ENCODE measurements around the gene PIEZO2.
"Not testable (repeated sequence)": the region's sequence is repeated elsewhere in the genome, so short reads cannot be mapped to it uniquely, and the experiment has no call there.

The PIEZO2 gene

DNA sequence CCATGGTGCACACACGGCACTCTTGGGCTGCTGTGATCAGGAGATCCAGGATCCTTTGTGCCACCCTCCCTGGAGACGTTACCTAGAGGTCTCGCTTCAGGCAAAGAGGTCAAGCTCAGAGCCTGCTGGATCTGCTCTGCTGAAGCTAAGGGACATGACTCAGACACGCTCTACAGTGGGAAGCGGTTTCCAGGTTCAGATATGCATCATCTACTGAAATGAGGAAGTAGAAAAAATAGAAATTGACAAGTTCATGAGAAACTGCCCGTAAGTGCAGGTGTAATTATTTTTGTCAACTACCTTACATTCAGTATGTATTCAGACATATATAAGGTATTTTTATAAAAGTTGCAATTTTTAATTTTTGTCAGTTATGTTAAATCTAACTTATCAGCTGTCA is 520.3 kb downstream of the PIEZO2 start:
- peak overlapping the region; percentile 27 for H3K4me3 Mint-ChIP-seq
- ATAC-seq (ENCODE audit: low read depth): peak; percentile 96
- DNase-seq (ENCODE audit: low spot score in 2 of 2): not testable (repeated sequence)

DNA sequence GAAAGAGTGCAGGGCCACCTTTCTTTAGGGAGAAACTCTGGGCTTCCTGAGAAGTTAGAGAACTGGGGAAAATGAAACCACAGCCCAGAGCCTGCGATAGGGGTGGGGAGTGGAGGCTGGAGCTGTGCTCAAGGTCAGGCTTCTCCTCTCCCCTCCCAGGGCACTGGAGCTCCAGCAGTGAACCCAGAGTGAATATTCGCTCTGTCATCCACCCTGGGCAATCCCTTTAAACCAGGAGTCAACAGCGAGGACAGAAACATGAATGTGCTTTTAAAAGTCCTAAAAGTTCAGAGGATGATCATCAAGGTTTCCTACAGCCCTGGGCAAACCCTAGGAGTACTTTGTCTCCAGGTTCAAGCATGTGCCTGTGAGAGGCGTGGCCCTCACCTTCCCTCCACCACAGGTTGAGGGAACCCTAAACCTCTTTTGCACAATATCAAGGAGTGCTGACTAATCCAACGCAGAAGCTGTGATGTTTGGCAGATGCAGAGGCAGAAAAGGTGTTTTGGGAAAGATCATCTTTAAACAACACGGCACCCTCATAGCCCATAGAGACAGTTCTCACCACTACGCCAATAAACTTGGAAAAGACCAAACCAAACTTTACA is 522.7 kb downstream of the PIEZO2 start:
- not testable (repeated sequence) for DNase-seq (ENCODE audit: low spot score in 2 of 2); ATAC-seq (ENCODE audit: low read depth); H3K36me3 Mint-ChIP-seq; H3K27ac Mint-ChIP-seq; H3K4me1 Mint-ChIP-seq; H3K27me3 Mint-ChIP-seq; H3K4me3 Mint-ChIP-seq; H3K9me3 Mint-ChIP-seq

More for the DNA sequence above, 520.3 kb downstream of the PIEZO2 start:
- H3K27me3 Mint-ChIP-seq, H3K4me1 Mint-ChIP-seq, H3K36me3 Mint-ChIP-seq, H3K9me3 Mint-ChIP-seq, H3K27ac Mint-ChIP-seq: not testable (repeated sequence)

DNA sequence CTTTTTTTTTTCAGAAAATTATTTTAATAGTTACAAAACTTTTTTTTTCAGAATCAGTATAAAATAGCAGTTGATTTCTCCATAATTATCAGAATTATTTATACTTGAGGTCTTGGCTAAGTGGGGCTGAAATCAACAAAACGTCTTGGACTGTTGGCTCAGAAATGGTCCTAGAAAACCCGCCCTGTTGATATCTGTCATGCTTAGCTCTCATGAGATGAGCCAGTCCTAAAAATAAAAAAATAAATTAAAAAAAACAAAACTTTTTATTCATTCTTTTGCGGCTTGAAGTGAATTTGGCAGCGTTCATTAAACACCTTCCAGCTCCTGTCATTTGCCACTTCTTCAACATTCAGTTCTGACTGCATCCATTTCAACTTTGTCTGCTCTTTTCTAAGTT is 525.8 kb downstream of the PIEZO2 start:
- not testable (repeated sequence) for ATAC-seq (ENCODE audit: low read depth); H3K27ac Mint-ChIP-seq; H3K9me3 Mint-ChIP-seq; DNase-seq (ENCODE audit: low spot score in 2 of 2); H3K4me3 Mint-ChIP-seq; H3K27me3 Mint-ChIP-seq; H3K36me3 Mint-ChIP-seq; H3K4me1 Mint-ChIP-seq

DNA sequence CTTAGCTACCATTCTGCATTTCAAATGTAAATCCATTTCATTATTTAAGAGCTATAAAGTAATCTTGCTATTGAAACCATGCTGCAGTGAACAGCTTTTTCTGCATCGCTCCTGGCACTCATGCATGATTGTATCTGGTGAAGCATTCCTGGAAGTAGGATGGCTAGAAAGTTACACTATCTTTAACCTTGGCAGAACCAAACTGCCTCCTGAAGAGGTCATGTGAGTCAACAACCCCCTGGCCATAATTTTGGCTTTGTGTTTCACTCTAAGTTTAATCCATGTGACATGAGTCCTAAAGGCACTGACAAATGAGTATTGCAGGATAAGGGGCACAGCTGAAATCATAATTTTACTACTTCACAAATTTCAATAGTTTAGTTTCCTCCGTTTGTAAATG is 526.4 kb downstream of the PIEZO2 start:
- not testable (repeated sequence) for DNase-seq (ENCODE audit: low spot score in 2 of 2); H3K9me3 Mint-ChIP-seq; ATAC-seq (ENCODE audit: low read depth); H3K27me3 Mint-ChIP-seq; H3K4me3 Mint-ChIP-seq; H3K27ac Mint-ChIP-seq; H3K36me3 Mint-ChIP-seq; H3K4me1 Mint-ChIP-seq

DNA sequence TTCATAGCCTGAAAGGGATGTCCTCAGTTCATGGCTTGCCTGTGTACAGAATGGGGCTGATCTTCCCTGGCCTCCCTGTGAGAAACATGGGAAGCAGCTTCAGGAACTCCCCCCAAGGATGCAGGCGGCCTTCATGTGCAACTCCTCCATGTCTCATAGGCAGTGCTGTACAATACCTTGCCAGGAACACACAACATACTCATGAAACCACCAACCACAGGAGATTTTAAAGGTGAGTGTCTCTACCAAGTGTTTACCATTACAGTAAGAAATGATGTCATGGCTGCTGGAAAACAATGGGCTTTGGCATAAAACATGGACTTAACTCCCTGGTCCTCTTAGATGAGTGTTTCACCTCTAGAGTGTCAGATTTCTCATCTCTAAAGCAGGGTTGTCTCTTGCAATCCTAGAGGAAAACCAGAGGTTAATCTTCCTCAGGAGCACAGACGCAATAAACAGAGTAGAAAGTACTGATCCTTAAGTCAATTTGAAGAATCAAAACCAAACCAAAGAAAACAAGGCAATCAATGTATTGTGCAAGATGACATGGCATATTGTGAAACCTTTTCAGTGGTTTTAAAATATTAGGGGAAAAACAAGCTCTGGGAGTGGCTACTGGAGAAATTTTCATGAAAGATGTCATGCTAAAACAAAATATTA is 528.6 kb downstream of the PIEZO2 start:
- ATAC-seq (ENCODE audit: low read depth); H3K27ac Mint-ChIP-seq; H3K9me3 Mint-ChIP-seq; DNase-seq (ENCODE audit: low spot score in 2 of 2); H3K4me1 Mint-ChIP-seq; H3K36me3 Mint-ChIP-seq; H3K4me3 Mint-ChIP-seq; H3K27me3 Mint-ChIP-seq: not testable (repeated sequence)
